Adrenal gland (tissue), 5 donors: ENCODE measurements around the gene OR1M1.

ENCODE experiments used
- CTCF ChIP-seq, 6 experiments: fragments of 450-650 bp in 4 of 6; fragments of 200-600 bp in 2 of 6; sonication (generic) in 1 of 6; IDR thresholded peaks; 1 replicate in 5 of 6; 2 replicates in 1 of 6; pipeline versions ENCODE4 v1.5.1 to v1.8.0; 2016 to 2021; ENCODE audit warnings: antibody characterized with exemption in 6 of 6, mild to moderate bottlenecking in 2 of 6, moderate library complexity in 1 of 6
- POLR2A ChIP-seq, 2 donors: fragments of 450-650 bp; IDR thresholded peaks; one replicate each; pipeline ENCODE4 v1.6.1; 2017; ENCODE audit warnings: antibody characterized with exemption in 2 of 2, mild to moderate bottlenecking in 2 of 2, moderate library complexity in 1 of 2
- donor health status: DM: no; HTN: no; CAD: no.

GRCh38 chr19:9065457-9066014, 21.3 kb upstream of the OR1M1 start:
- TF ChIP-seq CTCF (IDR thresholded peaks at IDR 0.05) (no peak), POLR2A (IDR thresholded peaks at IDR 0.05) (no peak)
